ENCODE results near the gene SPRY2.

- TF ChIP-seq PATZ1 (CRISPR knock-in tag; IDR thresholded peaks at IDR 0.05; ENCODE audit: borderline replicate concordance) (no peak), SNAI2 (CRISPR knock-in tag; IDR thresholded peaks at IDR 0.05) (no peak), ZNF565 (CRISPR knock-in tag; conservative IDR thresholded peaks at IDR 0.05; ENCODE audit: low read depth) (no peak), TSHZ2 (CRISPR knock-in tag; IDR thresholded peaks at IDR 0.05) (no peak), ZFP30 (CRISPR knock-in tag; IDR thresholded peaks at IDR 0.05) (no peak), ZFP3 (CRISPR knock-in tag; IDR thresholded peaks at IDR 0.05) (no peak), ESRRG (CRISPR knock-in tag; IDR thresholded peaks at IDR 0.05) (no peak), ARNTL (CRISPR knock-in tag; IDR thresholded peaks at IDR 0.05; ENCODE audit: borderline replicate concordance, low read depth) (no peak), GLIS3 (CRISPR knock-in tag; IDR thresholded peaks at IDR 0.05) (no peak)
Observed at GRCh38 chr13:80339912-80340650, 845 bp downstream of the SPRY2 start.
